GM19372 (cell line): ENCODE results near the gene ZNF579.

Experiments
- ATAC-seq: cut with Tn5 transposase; IDR thresholded peaks from one replicate; pipeline ENCODE4 v1.9.1; 2021; ENCODE audit warnings: mild to moderate bottlenecking, low read depth, moderate library complexity; ENCODE audit not compliant: unreplicated experiment

ZNF579 gene

DNA sequence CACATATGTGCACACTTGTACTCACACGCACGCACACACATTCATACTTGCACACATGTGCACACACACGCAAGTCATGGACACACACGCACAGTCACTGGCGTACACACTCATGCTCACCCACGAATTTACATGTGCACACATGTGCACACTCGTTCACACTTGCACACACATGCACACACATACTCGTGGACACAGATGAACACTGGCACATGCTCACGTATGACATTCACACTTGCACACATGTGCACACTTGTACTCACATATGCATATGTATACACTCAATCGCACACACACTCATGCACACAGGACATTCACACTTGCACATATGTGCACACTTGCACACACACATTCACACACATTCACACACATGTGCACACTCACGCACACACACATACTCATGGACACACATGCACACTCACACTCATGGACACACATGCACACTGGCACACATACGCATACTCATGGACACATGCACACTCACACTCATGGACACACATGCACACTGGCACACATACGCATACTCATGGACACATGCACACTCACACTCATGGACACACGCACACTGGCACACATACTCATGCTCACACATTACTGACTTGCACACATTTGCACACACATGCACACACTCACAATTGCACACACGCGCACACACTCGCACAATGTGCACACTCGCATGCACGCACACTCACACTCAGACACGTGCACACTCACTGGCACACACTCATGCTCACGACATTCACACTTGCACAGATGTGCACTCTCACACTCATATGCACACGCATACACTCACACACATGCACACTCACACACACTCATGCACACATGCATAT lies 53.2 kb downstream of the ZNF579 start:
- ATAC-seq = no peak
